Posterior vena cava (tissue), 2 donors: ENCODE data around the gene SEC22C. TPM values are rescaled to one million over a fixed set of nuclear protein-coding genes. Genes with fewer than 3 reads are reported as not detected.

ENCODE experiments used
- DNase-seq: peaks from one replicate; pipeline ENCODE4 v3.0.0-alpha.2; 2020; ENCODE audit warnings: low spot score
- intact Hi-C, 2 donors: fragments of 100-400 bp; cut with DNase I; formaldehyde crosslinking; loops; one replicate each; pipeline versions ENCODE4 v1.14.1 to v1.14.2; 2022 to 2023
- total RNA-seq, 2 donors: library from RNA; stranded (reverse); fragmentation: NEBNext Ultra II Directional; extraction: Animal tissue kit (Norgen Biotek cat#: 25700); gene quantifications; one replicate each; pipeline ENCODE4 v1.2.1, GENCODE V29; 2021
- donor health status: DM: yes; HTN: yes; CAD: no.
- donor health status: DM: yes; HTN: yes; CAD: no.

Gene SEC22C
- total RNA-seq, 2 donors from 2014 or later: 43.8 to 47.0 TPM

DNA sequence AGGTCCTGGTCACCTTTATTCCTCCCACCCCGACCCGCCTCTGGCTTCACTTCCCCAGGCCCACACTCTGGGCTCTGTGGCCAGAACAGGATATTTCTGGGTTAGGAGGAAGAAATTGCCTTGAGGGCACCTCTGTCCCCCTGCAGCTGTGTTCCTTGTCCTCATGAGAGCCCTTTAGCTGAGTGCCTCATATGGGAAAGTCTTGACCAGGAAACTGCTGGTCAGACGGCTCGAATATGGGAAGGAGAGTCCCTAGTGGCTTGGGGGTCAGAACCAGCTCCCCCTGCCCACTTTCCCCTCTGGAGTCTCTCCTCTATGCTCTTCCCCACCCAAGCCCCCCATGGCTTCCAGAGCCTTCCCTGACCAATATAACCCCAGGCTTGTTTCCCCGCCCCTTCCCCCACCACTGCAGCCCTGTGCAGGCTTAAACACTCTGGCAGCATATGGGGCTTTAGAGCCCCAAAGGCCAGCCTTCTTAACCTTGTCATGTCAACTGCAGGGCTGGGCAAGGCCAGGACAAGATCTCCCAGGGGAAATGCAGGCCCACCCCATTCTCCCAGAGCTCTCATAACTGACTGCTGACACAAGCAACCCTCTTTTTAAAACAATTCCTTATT lies 36.4 kb downstream of the SEC22C start:
- intact Hi-C loops: loop anchor here in 1 of 2 donors (10.0 kb wide), 1 partner anchor 311 kb away; no protein-coding TSS in a partner anchor

DNA sequence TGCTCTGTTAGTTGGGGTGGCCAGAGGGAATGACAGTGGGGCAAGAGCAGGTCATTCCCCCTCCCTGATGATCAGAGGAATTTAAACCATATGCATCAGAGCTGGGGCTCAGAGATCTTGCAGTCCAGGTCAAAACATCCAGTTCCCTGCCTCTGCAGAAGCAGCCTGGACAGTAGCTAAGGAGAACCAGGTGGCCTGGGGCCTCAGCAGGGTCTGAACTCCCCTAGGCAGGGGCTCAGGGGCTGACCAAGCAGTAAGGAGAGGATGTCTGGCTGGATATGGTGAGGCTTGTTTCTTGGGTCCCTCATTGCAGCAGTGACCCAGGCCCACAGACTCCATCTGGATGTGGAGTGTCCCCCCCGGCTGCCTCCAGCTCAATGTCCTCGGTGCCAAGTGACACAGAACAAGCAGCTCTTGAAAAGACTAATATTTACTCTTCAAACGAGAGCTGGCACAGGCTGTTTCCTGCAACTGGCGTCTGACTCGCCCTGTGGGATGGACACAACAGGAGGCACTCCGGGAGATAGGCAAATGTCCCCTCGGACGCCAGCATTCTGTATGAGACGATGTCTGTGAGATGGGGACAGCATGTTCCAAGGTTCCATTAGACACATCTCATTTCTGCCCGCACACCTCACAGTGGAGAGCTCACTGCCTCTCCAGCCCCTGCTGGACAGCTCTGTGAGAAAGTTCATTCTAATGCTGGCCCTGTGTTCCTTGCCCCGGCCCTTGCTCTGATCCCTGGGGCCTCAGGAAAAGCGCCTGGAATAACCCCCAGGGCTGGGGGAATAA lies 37.1 kb downstream of the SEC22C start:
- DNase-seq: no peak
- intact Hi-C loops: loop anchor here in 1 of 2 donors (10.0 kb wide), 1 partner anchor 310 kb away; no protein-coding TSS in a partner anchor

More for the DNA sequence above, 36.4 kb downstream of the SEC22C start:
- DNase-seq: no peak

DNA sequence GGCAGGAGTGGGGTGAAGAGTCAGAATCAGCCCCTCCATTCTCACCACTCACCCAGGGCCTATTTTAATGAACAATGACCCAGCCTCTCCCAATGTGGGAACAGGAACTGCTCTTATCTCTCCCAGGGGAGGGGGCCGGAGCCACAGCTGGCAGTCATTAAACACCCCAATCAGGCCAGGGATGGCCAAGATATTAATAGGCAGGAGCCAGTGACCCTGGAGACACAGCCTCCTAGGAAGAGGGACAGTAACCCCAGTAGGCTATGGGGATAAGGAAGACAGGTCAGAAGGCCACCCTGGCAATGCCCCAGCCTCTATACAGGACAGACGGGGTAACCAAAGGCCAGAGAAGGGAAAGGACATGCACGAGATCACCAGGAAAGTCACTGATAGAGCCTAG lies 40.7 kb downstream of the SEC22C start:
- no peak for DNase-seq
- intact Hi-C loops: loop anchor here in 1 of 2 donors (10.0 kb wide), 1 partner anchor 306 kb away; no protein-coding TSS in a partner anchor

DNA sequence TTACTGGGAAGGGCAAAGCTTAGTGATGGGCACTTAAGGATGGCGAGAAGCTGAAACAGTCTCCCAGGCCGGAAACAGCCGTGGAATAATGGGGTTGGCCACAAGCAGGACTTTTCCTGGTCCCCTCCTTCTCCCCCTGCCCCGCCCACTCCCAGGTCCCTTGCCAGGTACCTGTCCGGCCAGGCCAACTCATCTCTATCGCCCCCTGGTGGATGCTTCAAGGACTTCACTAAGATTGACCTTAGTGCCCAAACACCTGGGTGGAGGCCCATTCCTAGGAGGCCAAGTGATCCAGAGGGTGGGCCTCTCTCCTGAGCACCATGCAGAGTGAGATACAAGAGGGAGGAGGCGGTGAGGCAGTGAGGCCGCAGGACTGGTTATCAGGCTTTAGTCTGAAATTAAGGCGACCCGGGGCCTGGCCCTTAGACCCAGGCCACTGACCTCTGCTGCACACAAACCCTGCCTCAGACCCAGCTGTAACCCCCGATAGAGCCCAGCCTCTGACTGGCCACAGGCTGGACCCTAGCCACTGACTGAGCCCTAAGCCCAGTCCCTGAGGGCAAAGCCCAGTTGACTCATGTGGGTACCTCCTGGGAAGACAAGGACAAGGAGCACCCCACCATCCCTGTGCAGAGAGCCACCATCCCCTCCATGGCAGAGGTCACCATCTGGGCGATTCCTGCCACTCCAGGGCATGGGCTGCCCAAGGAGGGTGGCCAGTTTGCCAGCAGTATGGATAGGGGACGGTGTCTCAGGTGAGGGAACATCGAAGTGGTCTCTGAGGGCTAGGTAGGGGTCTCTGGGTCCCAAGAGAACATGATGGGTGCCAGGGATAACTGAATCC lies 41.7 kb downstream of the SEC22C start:
- intact Hi-C loops: loop anchor here in 1 of 2 donors (10.0 kb wide), 1 partner anchor 305 kb away; no protein-coding TSS in a partner anchor
- no peak for DNase-seq

DNA sequence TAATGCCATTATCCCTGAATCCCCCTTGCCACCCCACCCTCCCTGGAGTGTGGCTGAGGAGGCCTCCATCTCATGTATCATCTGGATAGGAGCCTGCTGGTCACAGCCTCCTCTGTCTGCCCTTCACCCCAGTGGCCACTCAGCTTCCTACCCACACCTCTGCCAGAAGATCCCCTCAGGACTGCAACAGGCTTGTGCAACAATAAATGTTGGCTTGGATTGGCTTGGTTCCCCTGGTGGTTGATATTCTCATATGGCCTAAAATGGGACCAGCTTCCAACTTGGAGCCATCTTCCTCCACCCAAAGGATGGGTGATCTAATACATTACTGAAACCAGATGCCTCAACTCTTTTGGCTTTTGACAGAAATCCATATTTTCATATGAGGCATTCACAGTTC lies 44.4 kb downstream of the SEC22C start:
- intact Hi-C loops: no loop called here
- DNase-seq: peak; percentile 24

DNA sequence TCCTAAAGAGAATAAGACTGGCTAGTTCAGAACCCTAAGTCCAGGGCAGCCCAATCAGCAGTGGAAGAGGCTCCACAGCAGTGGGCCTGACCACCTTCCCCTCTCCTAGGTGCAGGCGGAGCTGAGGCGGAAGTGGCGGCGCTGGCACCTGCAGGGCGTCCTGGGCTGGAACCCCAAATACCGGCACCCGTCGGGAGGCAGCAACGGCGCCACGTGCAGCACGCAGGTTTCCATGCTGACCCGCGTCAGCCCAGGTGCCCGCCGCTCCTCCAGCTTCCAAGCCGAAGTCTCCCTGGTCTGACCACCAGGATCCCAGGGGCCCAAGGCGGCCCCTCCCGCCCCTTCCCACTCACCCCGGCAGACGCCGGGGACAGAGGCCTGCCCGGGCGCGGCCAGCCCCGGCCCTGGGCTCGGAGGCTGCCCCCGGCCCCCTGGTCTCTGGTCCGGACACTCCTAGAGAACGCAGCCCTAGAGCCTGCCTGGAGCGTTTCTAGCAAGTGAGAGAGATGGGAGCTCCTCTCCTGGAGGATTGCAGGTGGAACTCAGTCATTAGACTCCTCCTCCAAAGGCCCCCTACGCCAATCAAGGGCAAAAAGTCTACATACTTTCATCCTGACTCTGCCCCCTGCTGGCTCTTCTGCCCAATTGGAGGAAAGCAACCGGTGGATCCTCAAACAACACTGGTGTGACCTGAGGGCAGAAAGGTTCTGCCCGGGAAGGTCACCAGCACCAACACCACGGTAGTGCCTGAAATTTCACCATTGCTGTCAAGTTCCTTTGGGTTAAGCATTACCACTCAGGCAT lies 45.6 kb downstream of the SEC22C start:
- intact Hi-C loops: no loop called here
- peak; percentile 72 for DNase-seq

DNA sequence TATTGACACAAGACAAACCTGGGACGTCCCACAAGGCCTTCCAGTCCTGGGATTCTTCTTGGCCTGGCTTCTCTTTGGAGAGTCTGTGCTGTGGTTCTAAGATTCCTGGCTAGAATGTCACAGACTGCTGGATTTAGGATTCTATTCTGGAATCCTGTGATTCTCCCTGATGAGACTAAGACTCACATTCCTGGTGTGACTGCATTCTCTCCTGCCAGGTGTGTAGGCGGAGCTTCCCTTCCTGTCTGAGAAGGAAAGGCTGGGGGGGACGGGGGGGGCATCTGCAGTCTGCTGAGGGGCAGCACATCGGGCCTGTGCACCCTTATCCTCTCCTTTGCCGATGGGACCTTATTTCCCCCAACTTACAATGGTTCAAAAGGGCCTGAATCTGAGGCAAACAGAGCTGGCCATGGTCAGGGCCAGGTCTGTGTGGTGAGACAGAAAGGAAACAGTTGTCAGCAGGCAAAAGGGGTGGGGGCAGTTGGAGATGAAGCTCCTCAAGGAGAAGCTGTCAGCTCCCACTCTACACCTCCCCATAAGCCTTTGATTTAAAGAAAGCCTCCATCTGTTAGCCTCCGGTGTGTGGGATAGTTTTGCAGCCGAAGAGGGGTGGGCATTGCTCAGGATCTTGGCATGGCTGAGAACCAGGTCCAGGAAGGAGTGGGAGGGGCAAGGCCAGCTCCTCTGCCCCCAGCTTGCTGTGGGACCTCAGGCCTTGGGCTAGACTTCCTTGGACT lies 48.4 kb downstream of the SEC22C start:
- intact Hi-C loops: no loop called here
- DNase-seq: peak; percentile 58

DNA sequence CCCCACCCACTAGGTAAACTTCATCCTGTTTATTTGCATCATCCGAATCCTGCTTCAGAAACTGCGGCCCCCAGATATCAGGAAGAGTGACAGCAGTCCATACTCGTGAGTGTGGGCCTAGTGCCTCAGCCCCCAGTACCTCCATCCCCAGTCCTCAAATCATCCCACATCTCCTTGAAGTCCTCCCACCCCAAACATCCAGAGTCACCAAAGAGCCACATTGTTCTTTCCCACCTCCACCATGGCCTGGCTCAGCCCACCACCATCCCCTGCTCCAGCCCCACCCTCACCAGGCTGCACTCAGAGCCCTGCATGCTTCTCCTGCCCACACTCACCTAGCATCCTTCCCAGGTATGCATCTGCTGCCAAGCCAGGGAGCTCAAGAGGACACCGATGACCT lies 49.5 kb downstream of the SEC22C start:
- no peak for DNase-seq
- intact Hi-C loops: no loop called here

DNA sequence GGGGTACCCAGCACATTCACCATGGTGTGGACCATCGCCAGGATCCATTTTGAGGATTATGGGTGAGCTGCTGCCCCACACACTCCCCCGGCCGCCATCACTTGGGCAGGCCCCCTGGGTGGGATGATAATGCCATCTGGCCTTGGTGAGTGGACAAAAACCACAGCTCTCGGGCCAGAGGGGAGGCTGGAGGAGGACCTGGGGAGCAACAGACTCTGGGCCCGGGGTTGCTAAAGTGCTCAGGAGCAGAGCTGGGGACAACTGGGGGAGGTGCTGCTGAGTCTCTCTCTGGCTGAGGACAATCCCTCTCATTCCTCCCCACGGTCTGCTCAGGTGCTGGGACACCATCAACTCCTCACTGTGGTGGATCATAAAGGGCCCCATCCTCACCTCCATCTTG lies 50.3 kb downstream of the SEC22C start:
- intact Hi-C loops: no loop called here

DNA sequence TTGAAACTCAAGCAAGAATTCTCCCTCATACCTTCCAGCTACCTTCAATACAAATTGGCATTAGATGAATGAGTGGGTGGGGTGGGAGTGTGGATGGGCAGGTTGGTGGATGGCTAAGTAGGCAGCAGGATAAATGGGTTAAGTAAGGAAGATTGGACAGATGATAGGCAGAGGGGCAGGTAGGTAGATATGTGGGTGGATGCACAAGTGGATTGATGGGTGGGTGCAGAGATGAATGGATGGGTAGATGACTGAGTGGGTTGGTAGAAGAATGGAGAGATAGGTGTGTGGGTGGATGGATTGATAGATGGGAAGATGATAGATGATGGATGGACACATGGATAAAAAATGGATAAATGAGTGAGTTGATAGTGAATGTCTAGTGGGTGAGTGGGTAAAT lies 51.7 kb downstream of the SEC22C start:
- intact Hi-C loops: no loop called here
- DNase-seq: no peak

More for the DNA sequence above, 50.3 kb downstream of the SEC22C start:
- peak; percentile 66 for DNase-seq

DNA sequence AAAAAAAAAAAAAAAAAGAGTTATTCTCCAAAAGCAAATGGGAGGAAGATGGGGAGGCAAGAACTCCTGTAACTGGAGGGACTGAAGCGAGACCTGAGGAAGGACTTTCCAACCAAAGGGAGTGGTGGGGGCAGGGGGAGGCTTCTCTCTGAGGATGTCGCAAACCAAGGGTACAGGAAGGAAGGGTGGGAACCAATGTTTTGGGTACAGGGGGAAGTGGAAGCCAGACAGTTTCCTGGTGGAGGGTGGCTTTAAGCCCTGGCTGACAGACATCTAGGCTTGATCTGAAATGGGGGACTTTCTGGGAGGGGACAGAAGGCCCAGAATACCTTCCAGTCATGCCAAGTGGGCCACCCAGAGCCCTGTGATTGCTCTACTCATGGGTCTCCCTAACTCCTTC lies 52.3 kb downstream of the SEC22C start:
- intact Hi-C loops: no loop called here
- DNase-seq: no peak

DNA sequence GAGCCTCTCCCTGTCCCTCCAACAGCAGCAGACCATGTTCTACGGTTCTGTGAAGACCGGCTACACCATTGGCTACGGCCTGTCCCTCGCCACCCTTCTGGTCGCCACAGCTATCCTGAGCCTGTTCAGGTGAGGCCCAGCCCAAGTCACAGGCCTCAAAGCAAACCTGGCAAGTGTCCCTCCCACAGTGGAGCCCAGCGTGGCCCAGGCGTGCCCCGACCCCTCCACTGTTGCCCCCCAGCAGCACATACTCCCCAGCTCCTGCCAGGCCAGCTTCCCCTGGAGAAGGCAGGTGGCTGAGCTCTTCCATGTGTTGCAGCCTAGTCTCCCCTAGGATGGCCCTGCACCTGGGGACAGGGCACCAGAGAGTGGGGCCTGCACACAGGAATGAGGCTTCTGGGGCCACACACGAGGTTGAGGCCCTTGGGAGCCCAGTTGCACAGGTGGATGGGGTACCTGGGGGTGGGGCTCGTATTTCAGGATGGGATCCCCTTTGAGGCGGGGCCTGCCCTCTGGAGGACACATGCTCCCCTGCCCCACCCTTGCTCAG lies 54.3 kb downstream of the SEC22C start:
- intact Hi-C loops: no loop called here
- DNase-seq: no peak

DNA sequence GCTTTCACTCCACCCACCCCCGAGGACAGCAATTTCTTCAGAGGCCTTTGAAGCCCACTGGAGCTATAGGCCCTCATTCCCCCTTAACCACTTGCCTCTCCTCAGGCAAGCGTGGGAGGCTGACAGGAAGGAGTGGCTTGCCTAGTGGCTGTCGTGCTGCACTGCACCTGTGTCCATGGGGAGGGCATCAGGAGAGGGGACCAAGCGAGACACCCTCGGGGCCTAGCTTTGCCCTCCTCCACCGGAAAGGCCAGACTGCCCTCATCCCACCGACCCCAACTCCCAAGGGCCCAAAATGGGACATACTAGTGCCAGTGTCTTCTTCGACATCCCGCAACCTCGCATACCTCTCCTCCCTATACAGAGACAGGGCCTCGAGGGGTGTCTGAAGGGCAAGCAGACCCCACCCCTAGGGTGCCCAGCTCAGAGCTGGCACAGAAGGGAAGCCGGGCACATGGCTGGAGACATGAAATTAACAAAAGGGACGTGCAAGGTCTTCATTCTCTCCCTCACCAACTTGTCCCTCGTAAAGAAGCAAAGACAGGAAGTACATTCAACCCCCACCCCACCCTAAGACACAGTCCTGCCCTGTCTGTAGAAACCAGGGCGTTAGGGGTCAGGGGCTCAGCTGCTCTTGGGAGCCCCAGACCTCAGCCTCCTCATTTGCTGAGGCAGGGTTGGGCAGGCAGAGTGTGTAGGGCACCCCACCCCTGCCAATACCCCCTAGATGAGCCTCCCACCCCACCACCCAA lies 55.0 kb downstream of the SEC22C start:
- intact Hi-C loops: no loop called here
- no peak for DNase-seq

DNA sequence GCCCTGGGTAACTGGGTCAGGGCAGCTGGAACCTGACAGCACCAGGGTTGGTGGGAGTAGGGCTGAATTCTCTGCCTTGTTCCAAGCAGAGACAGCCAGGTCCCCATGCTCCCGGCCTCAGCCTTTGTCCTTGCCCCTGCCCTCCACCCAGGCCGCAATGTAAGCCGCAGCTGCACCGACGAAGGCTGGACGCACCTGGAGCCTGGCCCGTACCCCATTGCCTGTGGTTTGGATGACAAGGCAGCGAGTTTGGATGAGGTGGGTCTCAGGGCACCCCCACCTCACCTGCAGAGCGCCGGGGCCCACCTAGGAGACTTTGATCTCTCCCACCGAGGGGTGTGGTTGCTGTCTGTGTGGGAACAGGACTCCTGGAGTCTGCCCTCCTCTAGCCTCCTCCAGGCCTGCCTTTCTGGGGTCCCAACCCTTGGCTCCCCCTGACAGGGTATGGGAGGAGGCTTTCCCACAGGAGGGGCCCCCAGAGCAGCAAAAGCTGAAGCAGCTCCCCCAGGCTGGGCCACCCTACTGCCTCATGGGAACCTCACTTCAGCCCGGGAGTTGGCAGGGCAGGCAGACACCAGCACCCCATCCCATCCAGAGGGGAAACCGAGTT lies 55.9 kb downstream of the SEC22C start:
- intact Hi-C loops: no loop called here
- DNase-seq: no peak

DNA sequence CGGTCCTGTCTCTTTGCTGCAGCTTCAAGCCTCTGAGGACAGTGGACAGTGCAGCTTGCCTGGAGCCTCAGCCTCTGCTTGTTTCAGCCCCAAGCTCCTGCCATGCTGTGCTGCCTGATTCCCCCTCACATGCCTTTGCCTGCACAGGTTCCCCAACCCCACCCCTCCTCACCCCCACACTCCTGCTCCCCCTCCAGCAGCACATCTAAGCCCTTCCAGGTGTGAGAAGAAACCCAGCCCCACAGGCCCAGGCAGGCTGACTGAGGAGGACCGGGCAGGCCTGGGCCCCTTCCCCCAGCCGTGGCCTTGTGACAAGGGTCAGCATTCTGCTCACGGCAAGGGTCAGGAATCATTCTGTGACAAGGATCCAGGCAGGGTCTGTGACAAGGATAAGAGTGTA lies 56.6 kb downstream of the SEC22C start:
- intact Hi-C loops: no loop called here
- no peak for DNase-seq

DNA sequence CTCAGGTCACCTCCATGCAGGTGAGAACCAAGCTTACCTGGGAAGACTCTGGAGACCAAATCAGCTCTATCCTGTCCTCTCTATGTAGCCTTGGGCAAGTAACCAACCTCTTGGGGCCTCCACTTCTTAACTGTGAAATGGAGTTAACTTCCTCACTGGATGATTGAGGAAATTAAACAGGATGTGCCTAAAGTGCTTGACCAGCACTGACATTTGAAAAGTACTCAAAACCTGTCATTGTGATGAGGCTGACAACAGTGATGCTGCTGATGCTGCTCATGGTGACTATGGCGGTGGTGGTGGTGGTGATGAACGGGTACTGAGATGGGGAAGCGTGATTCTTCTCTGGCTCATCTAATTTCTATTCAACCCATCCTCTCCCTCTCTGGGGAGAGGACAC lies 57.0 kb downstream of the SEC22C start:
- intact Hi-C loops: no loop called here
- no peak for DNase-seq

DNA sequence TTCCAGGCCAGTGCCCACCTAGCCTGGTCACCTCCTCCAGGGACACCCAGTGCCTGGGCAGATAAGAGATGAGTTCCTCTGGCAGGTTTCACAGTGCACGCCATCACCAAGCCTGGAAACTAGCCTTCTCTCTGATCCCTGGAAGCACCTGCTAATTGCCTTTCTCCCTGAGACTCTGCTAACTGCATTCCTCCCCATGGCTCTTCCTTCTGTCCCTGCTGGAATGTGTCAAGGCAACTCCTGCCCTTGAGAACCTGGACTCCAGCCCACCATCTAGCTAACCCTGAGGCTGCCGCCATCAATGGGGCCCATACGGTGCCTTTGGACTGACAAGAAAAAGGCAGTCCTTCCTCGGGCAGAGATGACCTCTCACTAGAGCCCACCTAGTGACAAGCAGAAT lies 60.9 kb downstream of the SEC22C start:
- intact Hi-C loops: no loop called here
- no peak for DNase-seq
